GM06990 (cell line): ENCODE results near the gene SARS1.
A peak's percentile ranks its signal among the peaks of the same experiment; 100 is the strongest.

Source experiments
- DNase-seq: peaks from one replicate; pipeline ENCODE4 v3.0.0-alpha.2; 2011; ENCODE audit not compliant: insufficient read length; ENCODE audit errors: extremely low read depth
- H3K27me3 ChIP-seq: replicated peaks from 2 replicates; pipeline ENCODE4 v1.6.0; 2011; ENCODE audit warnings: low read length; ENCODE audit not compliant: control insufficient read depth, insufficient read depth
- H3K36me3 ChIP-seq: 2 replicates; pipeline ENCODE4 v1.5.1; 2011; ENCODE audit warnings: low read length; ENCODE audit not compliant: control insufficient read depth, insufficient read depth
- H3K4me3 ChIP-seq: replicated peaks from 2 replicates; pipeline ENCODE4 v1.5.1; 2011; ENCODE audit warnings: low read depth, mild to moderate bottlenecking, control low read depth, low read length
- CTCF ChIP-seq: IDR thresholded peaks from 2 replicates; pipeline ENCODE4 v1.5.1; 2011; ENCODE audit warnings: low read length, control low read depth, mild to moderate bottlenecking, inconsistent platforms; ENCODE audit not compliant: insufficient read depth, poor library complexity, severe bottlenecking

Gene SARS1

GRCh38 chr1:109191377-109191776 lies 22.3 kb upstream of the SARS1 start:
- no peaks in the 10 kb centered on the region for H3K36me3 ChIP-seq
- no peak for DNase-seq
- no peaks in the 10 kb centered on the region; the same call in 1 of the 2 replicates for H3K27me3 ChIP-seq
- TF ChIP-seq CTCF = peak; percentile 29
- H3K4me3 ChIP-seq = no peak overlapping the region

GRCh38 chr1:109191891-109192290 lies 21.8 kb upstream of the SARS1 start:
- no peak for DNase-seq
- no peaks in the 10 kb centered on the region; the same call in 1 of the 2 replicates for H3K27me3 ChIP-seq
- no peaks in the 10 kb centered on the region for H3K36me3 ChIP-seq
- no peak overlapping the region for H3K4me3 ChIP-seq
- no peak for TF ChIP-seq CTCF

GRCh38 chr1:109192433-109192832 lies 21.3 kb upstream of the SARS1 start:
- no peaks in the 10 kb centered on the region for H3K36me3 ChIP-seq
- no peak overlapping the region for H3K4me3 ChIP-seq
- no peak for DNase-seq
- no peaks in the 10 kb centered on the region; the same call in 1 of the 2 replicates for H3K27me3 ChIP-seq
- no peak for TF ChIP-seq CTCF

GRCh38 chr1:109193653-109194590 lies 19.8 kb upstream of the SARS1 start:
- peak; percentile 38 for DNase-seq
- no peak overlapping the region for H3K4me3 ChIP-seq

GRCh38 chr1:109197158-109198042 lies 16.3 kb upstream of the SARS1 start:
- Histone ChIP-seq H3K4me3 (no peak overlapping the region), H3K27me3 (no peaks in the 10 kb centered on the region; the same call in 1 of the 2 replicates), H3K36me3 (no peaks in the 10 kb centered on the region)
- no peak for DNase-seq
- TF ChIP-seq CTCF = no peak

More at GRCh38 chr1:109193653-109194590, 19.8 kb upstream of the SARS1 start:
- H3K27me3 ChIP-seq = no peaks in the 10 kb centered on the region
- H3K36me3 ChIP-seq = no peaks in the 10 kb centered on the region
- TF ChIP-seq CTCF = peak; percentile 95
